H1 (cell line): ENCODE measurements around the gene NSUN6. TPM values are rescaled to one million over a fixed set of nuclear protein-coding genes. Genes with fewer than 3 reads are reported as not detected.

ENCODE experiments used
- CTCF ChIA-PET: fragments of 300-600 bp; sonication (Branson Sonifier 250); formaldehyde crosslinking; loops from one replicate; lab custom pipeline; 2021; ENCODE audit not compliant: partially characterized antibody; lab: Charles Lee
- POLR2A ChIA-PET: fragments of 300-600 bp; sonication (Branson Sonifier 250); formaldehyde crosslinking; loops from one replicate; lab custom pipeline; 2021; ENCODE audit warnings: inconsistent platforms; ENCODE audit not compliant: partially characterized antibody; lab: Charles Lee
- DNase-seq, 2 experiments: peaks; one replicate each; pipeline versions ENCODE4 v3.0.0 to v3.0.0-alpha.2; 2010 to 2022; ENCODE audit warnings: low spot score in 2 of 2, low read depth in 1 of 2, mixed read lengths in 1 of 2
- FAIRE-seq: peaks from 2 replicates; lab custom pipeline; 2011; peaks lifted over from hg19 to GRCh38; lab: Jason Lieb, UNC
- H2AFZ ChIP-seq: 2 replicates; pipeline ENCODE4 v1.8.1; 2012; ENCODE audit warnings: low read length, inconsistent platforms
- H2AK5ac ChIP-seq: 2 replicates; pipeline ENCODE4 v1.6.1; 2013; ENCODE audit warnings: low read depth, low read length
- H2BK120ac ChIP-seq: replicated peaks from 2 replicates; pipeline ENCODE3; 2013; ENCODE audit warnings: low read depth, low read length, inconsistent platforms
- H2BK12ac ChIP-seq: 2 replicates; pipeline ENCODE4 v1.6.1; 2013; ENCODE audit warnings: low read depth, low read length
- H2BK15ac ChIP-seq: 2 replicates; pipeline ENCODE4 v1.6.1; 2013; ENCODE audit warnings: low read length
- H2BK20ac ChIP-seq: 2 replicates; pipeline ENCODE4 v1.6.1; 2013; ENCODE audit warnings: low read length
- H2BK5ac ChIP-seq: 2 replicates; pipeline ENCODE4 v1.6.1; 2013; ENCODE audit warnings: low read depth, low read length
- H3K14ac ChIP-seq: 2 replicates; pipeline ENCODE4 v1.6.1; 2013; ENCODE audit warnings: inconsistent platforms; ENCODE audit not compliant: insufficient read length
- H3K18ac ChIP-seq: 2 replicates; pipeline ENCODE4 v1.6.1; 2013; ENCODE audit warnings: low read length; ENCODE audit errors: extremely low read depth
- H3K23ac ChIP-seq: 2 replicates; pipeline ENCODE4 v1.6.1; 2013; ENCODE audit warnings: inconsistent platforms; ENCODE audit not compliant: insufficient read length
- H3K23me2 ChIP-seq: 2 replicates; pipeline ENCODE4 v1.6.1; 2013; ENCODE audit warnings: low read depth, low read length
- H3K27ac ChIP-seq: 2 replicates; pipeline ENCODE4 v1.6.1; 2011; ENCODE audit warnings: low read depth, low read length, inconsistent platforms
- H3K27me3 ChIP-seq, 4 experiments: replicated peaks in 1 of 4; 1 replicate in 1 of 4; 2 replicates in 3 of 4; pipeline versions ENCODE4 v1.6.1 to v1.8.1; 2011 to 2013; ENCODE audit warnings: low read length in 3 of 4, mild to moderate bottlenecking in 3 of 4, inconsistent platforms in 2 of 4, mixed read lengths in 2 of 4, moderate library complexity in 1 of 4; ENCODE audit not compliant: control insufficient read depth in 3 of 4, insufficient read depth in 3 of 4; ENCODE audit errors: extremely low read depth in 1 of 4
- H3K36me3 ChIP-seq, 4 experiments: 2 replicates each; pipeline versions ENCODE4 v1.6.1 to v1.8.1; 2011 to 2013; ENCODE audit warnings: mild to moderate bottlenecking in 4 of 4, low read length in 3 of 4, moderate library complexity in 2 of 4, control low read depth in 1 of 4, inconsistent platforms in 1 of 4; ENCODE audit not compliant: insufficient read depth in 4 of 4, control insufficient read depth in 2 of 4
- H3K4ac ChIP-seq: replicated peaks from 2 replicates; pipeline ENCODE3; 2013; ENCODE audit warnings: low read length, low read depth, mixed read lengths, inconsistent platforms; ENCODE audit not compliant: insufficient read length
- H3K4me1 ChIP-seq, 4 experiments: replicated peaks in 1 of 4; 1 replicate in 1 of 4; 2 replicates in 3 of 4; pipeline versions ENCODE4 v1.6.1 to v1.8.1; 2011 to 2013; ENCODE audit warnings: low read length in 3 of 4, inconsistent platforms in 2 of 4, mixed read lengths in 1 of 4; ENCODE audit not compliant: insufficient read depth in 4 of 4, control insufficient read depth in 3 of 4
- H3K4me2 ChIP-seq, 2 experiments: 2 replicates each; pipeline versions ENCODE4 v1.6.1 to v1.8.1; 2011 to 2013; ENCODE audit warnings: low read depth in 2 of 2, low read length in 2 of 2, control low read depth in 1 of 2, inconsistent platforms in 1 of 2, mild to moderate bottlenecking in 1 of 2; ENCODE audit not compliant: insufficient read depth in 1 of 2
- H3K4me3 ChIP-seq, 4 experiments: fragments of 200-600, 300-600 bp in 1 of 4; sonication (generic), shearing (Covaris generic), sonication (Bioruptor Twin) in 1 of 4; 2 replicates each; pipeline versions ENCODE4 v1.5.1 to v1.8.1; 2011 to 2016; ENCODE audit warnings: low read length in 4 of 4, low read depth in 3 of 4, control low read depth in 2 of 4, inconsistent platforms in 2 of 4, mild to moderate bottlenecking in 2 of 4, mixed read lengths in 1 of 4, moderate library complexity in 1 of 4; ENCODE audit not compliant: insufficient read depth in 2 of 4; ENCODE audit errors: extremely low read depth in 1 of 4
- H3K56ac ChIP-seq: replicated peaks from 2 replicates; pipeline ENCODE3; 2013; ENCODE audit warnings: low read depth, mild to moderate bottlenecking, mixed read lengths, low read length, inconsistent platforms; ENCODE audit not compliant: insufficient read length
- H3K79me1 ChIP-seq: 2 replicates; pipeline ENCODE4 v1.6.1; 2013; ENCODE audit warnings: low read depth, low read length, control low read depth
- H3K79me2 ChIP-seq, 2 experiments: 2 replicates each; pipeline versions ENCODE4 v1.6.1 to v1.8.1; 2012 to 2013; ENCODE audit warnings: low read length in 2 of 2, mild to moderate bottlenecking in 2 of 2, inconsistent platforms in 1 of 2; ENCODE audit not compliant: insufficient read depth in 2 of 2, control insufficient read depth in 1 of 2
- H3K9ac ChIP-seq, 4 experiments: replicated peaks in 1 of 4; 1 replicate in 1 of 4; 2 replicates in 3 of 4; pipeline versions ENCODE4 v1.6.1 to v1.8.1; 2011 to 2013; ENCODE audit warnings: low read depth in 3 of 4, low read length in 3 of 4, control low read depth in 2 of 4, mild to moderate bottlenecking in 2 of 4, moderate library complexity in 2 of 4, inconsistent platforms in 1 of 4; ENCODE audit errors: extremely low read depth in 1 of 4
- H3K9me3 ChIP-seq, 2 experiments: 2 replicates each; pipeline versions ENCODE4 v1.6.1 to v1.8.1; 2012 to 2013; ENCODE audit warnings: mild to moderate bottlenecking in 2 of 2, moderate library complexity in 2 of 2, control low read depth in 1 of 2, inconsistent platforms in 1 of 2, low read depth in 1 of 2, low read length in 1 of 2, mixed read lengths in 1 of 2; ENCODE audit not compliant: insufficient read depth in 2 of 2
- H4K20me1 ChIP-seq, 2 experiments: replicated peaks in 1 of 2; 2 replicates each; pipeline versions ENCODE3 to v1.8.1; 2011 to 2013; ENCODE audit warnings: inconsistent platforms in 2 of 2, low read length in 2 of 2, mild to moderate bottlenecking in 1 of 2; ENCODE audit not compliant: insufficient read depth in 2 of 2, control insufficient read depth in 1 of 2
- H4K5ac ChIP-seq: 2 replicates; pipeline ENCODE4 v1.6.1; 2013; ENCODE audit warnings: low read length, low read depth, mixed read lengths, inconsistent platforms; ENCODE audit not compliant: insufficient read length
- H4K8ac ChIP-seq: 2 replicates; pipeline ENCODE4 v1.8.0; 2013; ENCODE audit warnings: mild to moderate bottlenecking, moderate library complexity, low read length, inconsistent platforms; ENCODE audit not compliant: insufficient read depth; ENCODE audit errors: extremely low read depth
- H4K91ac ChIP-seq: replicated peaks from 2 replicates; pipeline ENCODE3; 2013; ENCODE audit warnings: low read length, mixed read lengths, inconsistent platforms; ENCODE audit not compliant: insufficient read length
- CEBPB ChIP-seq: IDR thresholded peaks from 2 replicates; pipeline ENCODE4 v1.6.1; 2012; ENCODE audit warnings: low read depth, low read length
- CHD2 ChIP-seq: IDR thresholded peaks from 2 replicates; pipeline ENCODE4 v1.6.1; 2012; ENCODE audit warnings: low read length, improper control_type of control experiment
- NANOG ChIP-seq: IDR thresholded peaks from 2 replicates; pipeline ENCODE4 v1.6.1; 2011; ENCODE audit warnings: low read length, low read depth, mild to moderate bottlenecking, inconsistent platforms; ENCODE audit not compliant: insufficient read depth, poor library complexity, severe bottlenecking
- SP1 ChIP-seq: IDR thresholded peaks from 2 replicates; pipeline ENCODE4 v1.6.1; 2011; ENCODE audit warnings: low read depth, low read length
- WGBS, 2 experiments: shearing (Covaris generic) in 1 of 2; methylation state at CpG; one replicate each; pipeline versions ENCODE4 v1.1.6 to v1.1.7; 2013 to 2015; ENCODE audit warnings: low lambda C conversion rate in 2 of 2, mixed read lengths in 2 of 2, inconsistent platforms in 1 of 2, low coverage in 1 of 2, missing lambda C conversion rate in 1 of 2; ENCODE audit not compliant: insufficient replicate concordance in 2 of 2, insufficient coverage in 1 of 2, insufficient read length in 1 of 2; ENCODE audit errors: extremely low coverage in 1 of 2, missing lambda C conversion rate in 1 of 2; 5-methylcytosine and 5-hydroxymethylcytosine counted together
- polyA plus RNA-seq, 7 experiments: library from polyadenylated mRNA; depleted of rRNA in 3 of 7; stranded (reverse) in 5 of 7; unstranded in 2 of 7; fragments of >200 nt in 5 of 7; fragments of 200-250 nt in 2 of 7; gene quantifications; 1 replicate in 5 of 7; 2 replicates in 1 of 7; 4 replicates in 1 of 7; pipeline versions ENCODE4 v1.2.1 to v1.2.3, GENCODE V29; 2011 to 2013; ENCODE audit warnings: missing spikeins in 2 of 7, mixed read lengths in 2 of 7
- total RNA-seq: library from RNA; stranded (reverse); fragmentation: NEBNext Ultra II Directional; extraction: Animal tissue kit (Norgen Biotek cat#: 25700); gene quantifications from 2 replicates; pipeline ENCODE4 v1.2.1, GENCODE V29; 2021

The NSUN6 gene
- total and polyA plus RNA-seq, 2 of the 8 experiments (the other 6 are each of a cell fraction or from before 2014, with no cell fraction given) = 5.9 to 14.4 TPM

DNA sequence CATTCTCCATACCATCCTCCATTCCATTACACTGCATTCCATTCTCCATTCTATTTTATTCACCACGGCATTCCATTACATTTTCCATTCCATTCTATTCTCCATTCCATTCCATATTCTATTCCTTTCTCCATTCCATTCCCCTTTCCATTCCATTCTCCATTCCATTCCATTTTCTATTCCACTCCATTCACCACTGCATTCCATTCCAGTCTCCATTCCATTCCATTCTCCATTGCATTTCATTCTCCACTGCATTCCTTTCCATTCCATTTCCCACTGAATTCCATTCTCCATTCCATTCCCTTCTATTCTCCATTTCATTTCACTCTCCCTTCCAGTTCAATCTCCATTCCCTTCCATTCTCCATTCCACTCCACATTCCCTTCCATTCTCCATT lies 79.6 kb downstream of the NSUN6 start:
- Histone ChIP-seq H4K20me1 (no peaks in the 10 kb centered on the region), H3K27ac (no peak overlapping the region), H3K4ac (no peak overlapping the region), H4K5ac (no peak overlapping the region), H3K56ac (no peak overlapping the region), H3K14ac (no peak overlapping the region), H3K23me2 (peaks cover 55% of the 10 kb centered on the region; the same call in 1 of the 2 replicates), H4K91ac (no peak overlapping the region), H2BK5ac (no peak overlapping the region), H3K79me2 (no peaks in the 10 kb centered on the region), H3K79me1 (no peaks in the 10 kb centered on the region), H2BK120ac (no peak overlapping the region), H2BK15ac (no peak overlapping the region), H3K4me3 (no peak overlapping the region), H3K18ac (no peak overlapping the region), H3K36me3 (peaks cover 0 to 12% (median 0%) of the 10 kb centered on the region in 4 experiments; a peak in 1 of 8 replicates), H2AK5ac (no peak overlapping the region), H3K9me3 (peaks cover 12 to 68% of the 10 kb centered on the region in 2 experiments), H2AFZ (no peak overlapping the region), H3K4me2 (no peak overlapping the region), H3K9ac (no peak overlapping the region), H3K23ac (no peak overlapping the region), H4K8ac (no peak overlapping the region), H2BK12ac (peak overlapping the region; percentile 60; the same call in 1 of the 2 replicates), H2BK20ac (no peak overlapping the region), H3K27me3 (no peaks in the 10 kb centered on the region), H3K4me1 (no peaks in the 10 kb centered on the region)
- TF ChIP-seq SP1 = peak; percentile 66; the same call in 1 of the 2 replicates
- no peak for TF ChIP-seq CHD2
- TF ChIP-seq CEBPB = no peak
- no peak for TF ChIP-seq NANOG
- no peak for DNase-seq
- ChIA-PET POLR2A (no interaction called here), CTCF (no interaction called here)
- no peak for FAIRE-seq
- 88 to 100% methylated on average over 1 of the region's 1 CpG for WGBS, 2 experiments
